CD4-positive, CD25-positive, alpha-beta regulatory T cell (primary cell): Measurements from ENCODE around the gene ELMO1. TPM values are rescaled to one million over a fixed set of nuclear protein-coding genes. Genes with fewer than 3 reads are reported as not detected.
A peak's percentile ranks its signal among the peaks of the same experiment; 100 is the strongest.

Experiments used
- ATAC-seq, 2 donors: fragments of 150-1000 bp; cut with Tn5 transposase; one replicate each; pipeline ENCODE4 v1.10.0; 2021; ENCODE audit warnings: low read depth in 2 of 2, moderate number of reproducible peaks in 2 of 2, moderate library complexity in 1 of 2
- DNase-seq, 3 donors: peaks; one replicate each; pipeline versions ENCODE4 v3.0.0 to v3.0.0-alpha.2; 2012 to 2022; ENCODE audit warnings: mixed read lengths in 1 of 3
- H3K27ac ChIP-seq: one replicate; pipeline ENCODE4 v1.7.0; 2013; ENCODE audit warnings: mild to moderate bottlenecking, low read length; ENCODE audit not compliant: insufficient read depth, poor library complexity, severe bottlenecking
- H3K27me3 ChIP-seq: one replicate; pipeline ENCODE4 v1.7.0; 2013; ENCODE audit warnings: low read length; ENCODE audit not compliant: control insufficient read depth, insufficient read depth
- H3K36me3 ChIP-seq: one replicate; pipeline ENCODE4 v1.7.0; 2013; ENCODE audit warnings: mild to moderate bottlenecking, low read length, moderate library complexity; ENCODE audit not compliant: control insufficient read depth, insufficient read depth
- H3K4me1 ChIP-seq: 2 replicates; pipeline ENCODE4 v1.7.0; 2013; ENCODE audit warnings: mild to moderate bottlenecking, low read length; ENCODE audit not compliant: insufficient read depth, control insufficient read depth, poor library complexity, severe bottlenecking
- H3K4me3 ChIP-seq: one replicate; pipeline ENCODE4 v1.7.0; 2013; ENCODE audit warnings: low read depth, mild to moderate bottlenecking, low read length, moderate library complexity
- H3K9me3 ChIP-seq, 2 experiments: 1 replicate in 1 of 2; 2 replicates in 1 of 2; pipeline ENCODE4 v1.7.0; 2013; ENCODE audit warnings: low read length in 2 of 2, mild to moderate bottlenecking in 1 of 2, moderate library complexity in 1 of 2; ENCODE audit not compliant: control insufficient read depth in 2 of 2
- H3K27ac Mint-ChIP-seq, 3 donors: one replicate each; pipeline ENCODE4 v1.8.0; 2020 to 2022; ENCODE audit warnings: mild to moderate bottlenecking in 3 of 3, mixed read lengths in 3 of 3, moderate library complexity in 2 of 3
- H3K27me3 Mint-ChIP-seq: one replicate; pipeline ENCODE4 v1.8.0; 2022; ENCODE audit warnings: mild to moderate bottlenecking, mixed read lengths
- H3K36me3 Mint-ChIP-seq: one replicate; pipeline ENCODE4 v1.8.0; 2020; ENCODE audit warnings: mixed read lengths
- H3K4me1 Mint-ChIP-seq, 4 donors: one replicate each; pipeline ENCODE4 v1.8.0; 2020 to 2022; ENCODE audit warnings: mixed read lengths in 4 of 4, mild to moderate bottlenecking in 1 of 4
- H3K4me3 Mint-ChIP-seq, 4 donors: one replicate each; pipeline ENCODE4 v1.8.0; 2020 to 2022; ENCODE audit warnings: mild to moderate bottlenecking in 4 of 4, mixed read lengths in 4 of 4, moderate library complexity in 3 of 4
- H3K9me3 Mint-ChIP-seq, 7 donors: one replicate each; pipeline ENCODE4 v1.8.0; 2020 to 2022; ENCODE audit warnings: mixed read lengths in 7 of 7, mild to moderate bottlenecking in 3 of 7, moderate library complexity in 2 of 7
- polyA plus RNA-seq, 4 donors: library from polyadenylated mRNA; unstranded; fragments of 300-500 nt; fragmentation: Illumina TruSeq; gene quantifications; one replicate each; pipeline ENCODE4 v1.2.3, GENCODE V29; 2021
- total RNA-seq: library from RNA; stranded (reverse); gene quantifications from one replicate; pipeline ENCODE4 v1.2.3, GENCODE V29; 2022

The ELMO1 gene
- total and polyA plus RNA-seq, 5 donors from 2014 or later = 39.5 to 162 (median 53.5) TPM

GRCh38 chr7:37379546-37380277 is 69.0 kb downstream of the ELMO1 start:
- no peak overlapping the region for H3K4me3 ChIP-seq
- H3K27me3 ChIP-seq = no peaks in the 10 kb centered on the region
- Mint-ChIP-seq H3K27me3 (no peaks in the 10 kb centered on the region), H3K4me1 (peaks cover 0 to 24% (median 8%) of the 10 kb centered on the region in 4 donors), H3K27ac (no peak overlapping the region), H3K36me3 (peaks cover 16% of the 10 kb centered on the region), H3K4me3 (no peak overlapping the region), H3K9me3 (peaks cover 0 to 20% (median 4%) of the 10 kb centered on the region in 7 donors)
- ATAC-seq (no peak), DNase-seq (no peak)
- no peak overlapping the region for H3K27ac ChIP-seq
- H3K36me3 ChIP-seq = no peaks in the 10 kb centered on the region
- H3K9me3 ChIP-seq = peaks cover 6 to 15% of the 10 kb centered on the region in 2 experiments
- no peaks in the 10 kb centered on the region for H3K4me1 ChIP-seq

GRCh38 chr7:37377231-37377630 is 71.4 kb downstream of the ELMO1 start:
- no peak overlapping the region for H3K4me3 Mint-ChIP-seq
- no peak for DNase-seq
- peaks cover 0 to 13% (median 7%) of the 10 kb centered on the region in 4 donors for H3K4me1 Mint-ChIP-seq

GRCh38 chr7:37376386-37376785 is 72.3 kb downstream of the ELMO1 start:
- no peak for ATAC-seq
- no peak for DNase-seq
- peaks cover 0 to 13% (median 10%) of the 10 kb centered on the region in 4 donors for H3K4me1 Mint-ChIP-seq
- H3K36me3 Mint-ChIP-seq = peaks cover 16% of the 10 kb centered on the region
- H3K4me1 ChIP-seq = no peaks in the 10 kb centered on the region
- H3K27me3 Mint-ChIP-seq = no peaks in the 10 kb centered on the region
- H3K36me3 ChIP-seq = peaks cover 2% of the 10 kb centered on the region
- H3K4me3 ChIP-seq = no peak overlapping the region
- no peak overlapping the region for H3K27ac Mint-ChIP-seq
- no peak overlapping the region for H3K27ac ChIP-seq
- peaks cover 6 to 15% of the 10 kb centered on the region in 2 experiments for H3K9me3 ChIP-seq
- H3K4me3 Mint-ChIP-seq = peak overlapping the region in 1 of 4 donors; percentile 18
- H3K9me3 Mint-ChIP-seq = peaks cover 0 to 20% (median 4%) of the 10 kb centered on the region in 7 donors
- H3K27me3 ChIP-seq = no peaks in the 10 kb centered on the region

More at GRCh38 chr7:37377231-37377630, 71.4 kb downstream of the ELMO1 start:
- Histone ChIP-seq H3K4me3 (no peak overlapping the region), H3K9me3 (peaks cover 6 to 15% of the 10 kb centered on the region in 2 experiments), H3K4me1 (no peaks in the 10 kb centered on the region), H3K27me3 (no peaks in the 10 kb centered on the region), H3K36me3 (no peaks in the 10 kb centered on the region), H3K27ac (no peak overlapping the region)
- Mint-ChIP-seq H3K9me3 (peaks cover 0 to 20% (median 4%) of the 10 kb centered on the region in 7 donors), H3K36me3 (peaks cover 16% of the 10 kb centered on the region), H3K27me3 (no peaks in the 10 kb centered on the region), H3K27ac (no peak overlapping the region)
- no peak for ATAC-seq

GRCh38 chr7:37372750-37373149 is 75.9 kb downstream of the ELMO1 start:
- DNase-seq (no peak), ATAC-seq (no peak)
- H3K36me3 ChIP-seq = peaks cover 2% of the 10 kb centered on the region
- H3K4me1 Mint-ChIP-seq = peaks cover 0 to 15% (median 5%) of the 10 kb centered on the region in 4 donors
- no peaks in the 10 kb centered on the region for H3K4me1 ChIP-seq
- peaks cover 13% of the 10 kb centered on the region for H3K36me3 Mint-ChIP-seq
- no peak overlapping the region for H3K4me3 ChIP-seq
- H3K9me3 Mint-ChIP-seq = peaks cover 0 to 15% (median 5%) of the 10 kb centered on the region in 7 donors
- no peak overlapping the region for H3K27ac ChIP-seq
- H3K4me3 Mint-ChIP-seq = no peak overlapping the region
- H3K27ac Mint-ChIP-seq = no peak overlapping the region
- no peaks in the 10 kb centered on the region for H3K27me3 ChIP-seq
- no peaks in the 10 kb centered on the region for H3K27me3 Mint-ChIP-seq
- peaks cover 6 to 15% of the 10 kb centered on the region in 2 experiments for H3K9me3 ChIP-seq

- Histone ChIP-seq H3K27me3 (no peaks in the 10 kb centered on the region), H3K36me3 (peaks cover 2% of the 10 kb centered on the region), H3K4me1 (no peaks in the 10 kb centered on the region), H3K4me3 (no peak overlapping the region), H3K27ac (no peak overlapping the region), H3K9me3 (peaks cover 3 to 9% of the 10 kb centered on the region in 2 experiments)
- H3K4me1 Mint-ChIP-seq = peaks cover 0 to 21% (median 7%) of the 10 kb centered on the region in 4 donors
- H3K27me3 Mint-ChIP-seq = no peaks in the 10 kb centered on the region
- ATAC-seq = no peak
- no peak for DNase-seq
- H3K27ac Mint-ChIP-seq = no peak overlapping the region
- peaks cover 8% of the 10 kb centered on the region for H3K36me3 Mint-ChIP-seq
- no peak overlapping the region for H3K4me3 Mint-ChIP-seq
- peaks cover 0 to 7% (median 5%) of the 10 kb centered on the region in 7 donors for H3K9me3 Mint-ChIP-seq
Measured at GRCh38 chr7:37371755-37372154, 76.9 kb downstream of the ELMO1 start.

- H3K36me3 Mint-ChIP-seq = no peaks in the 10 kb centered on the region
- H3K9me3 Mint-ChIP-seq = peaks cover 0 to 5% (median 0%) of the 10 kb centered on the region in 7 donors
- H3K27me3 Mint-ChIP-seq = no peaks in the 10 kb centered on the region
- Histone ChIP-seq H3K27me3 (no peaks in the 10 kb centered on the region), H3K4me3 (no peak overlapping the region), H3K9me3 (no peaks in the 10 kb centered on the region), H3K4me1 (peaks cover 10% of the 10 kb centered on the region), H3K36me3 (peaks cover 2% of the 10 kb centered on the region), H3K27ac (no peak overlapping the region)
- DNase-seq = no peak
- peaks cover 4 to 30% (median 12%) of the 10 kb centered on the region in 4 donors for H3K4me1 Mint-ChIP-seq
- no peak overlapping the region for H3K4me3 Mint-ChIP-seq
- H3K27ac Mint-ChIP-seq = peak overlapping the region in 1 of 3 donors; percentile 46
- ATAC-seq = no peak
Measured at GRCh38 chr7:37369906-37370305, 78.8 kb downstream of the ELMO1 start.

GRCh38 chr7:37368540-37368939 is 80.1 kb downstream of the ELMO1 start:
- H3K27me3 Mint-ChIP-seq = no peaks in the 10 kb centered on the region
- ATAC-seq (no peak), DNase-seq (no peak)
- H3K4me1 ChIP-seq = peaks cover 17% of the 10 kb centered on the region
- H3K27ac Mint-ChIP-seq = no peak overlapping the region
- no peaks in the 10 kb centered on the region for H3K36me3 Mint-ChIP-seq
- H3K27ac ChIP-seq = no peak overlapping the region
- H3K4me3 Mint-ChIP-seq = peak overlapping the region in 1 of 4 donors; percentile 21
- no peaks in the 10 kb centered on the region for H3K9me3 ChIP-seq
- H3K9me3 Mint-ChIP-seq = peaks cover 0 to 5% (median 0%) of the 10 kb centered on the region in 7 donors
- no peaks in the 10 kb centered on the region for H3K27me3 ChIP-seq
- H3K4me1 Mint-ChIP-seq = peaks cover 11 to 43% (median 20%) of the 10 kb centered on the region in 4 donors
- no peak overlapping the region for H3K4me3 ChIP-seq
- H3K36me3 ChIP-seq = peaks cover 2% of the 10 kb centered on the region
